HepG2 (cell line): Measurements from ENCODE around the gene GPLD1. TPM values are rescaled to one million over a fixed set of nuclear protein-coding genes. Genes with fewer than 3 reads are reported as not detected.
A peak's percentile ranks its signal among the peaks of the same experiment; 100 is the strongest.

Experiments used
- AHDC1 ChIP-seq: sonication (generic); formaldehyde crosslinking; IDR thresholded peaks from 2 replicates; pipeline ENCODE4 v1.5.1; 2020; ENCODE audit warnings: mild to moderate bottlenecking, missing genetic modification reagents, borderline replicate concordance
- ARNTL ChIP-seq: sonication (generic); formaldehyde crosslinking; IDR thresholded peaks from 2 replicates; pipeline ENCODE4 v1.4.0; 2020; ENCODE audit warnings: mild to moderate bottlenecking, missing genetic modification reagents
- DDIT3 ChIP-seq: sonication (generic); formaldehyde crosslinking; IDR thresholded peaks from 2 replicates; pipeline ENCODE4 v1.4.0; 2020; ENCODE audit warnings: mild to moderate bottlenecking, missing genetic modification reagents
- IRF2 ChIP-seq: IDR thresholded peaks from 2 replicates; pipeline ENCODE4 v1.6.1; 2018; ENCODE audit warnings: missing genetic modification reagents, missing compliant biosample characterization
- NR2F2 ChIP-seq: IDR thresholded peaks from 2 replicates; pipeline ENCODE4 v1.6.1; 2012; ENCODE audit warnings: low read depth, inconsistent platforms, borderline replicate concordance
- RBM22 ChIP-seq: fragments of 200-400 bp; formaldehyde crosslinking; optimal IDR thresholded peaks from 2 replicates; pipeline ENCODE3; 2017; ENCODE audit warnings: mild to moderate bottlenecking, low read length, moderate library complexity
- USF2 ChIP-seq, 2 experiments: sonication (generic) in 1 of 2; formaldehyde crosslinking in 1 of 2; IDR thresholded peaks; 2 replicates each; pipeline versions ENCODE4 v1.5.1 to v1.6.1; 2011 to 2020; ENCODE audit warnings: borderline replicate concordance in 1 of 2, low read depth in 1 of 2, low read length in 1 of 2, mild to moderate bottlenecking in 1 of 2, missing genetic modification reagents in 1 of 2, moderate library complexity in 1 of 2
- ZBTB33 ChIP-seq: sonication (generic); formaldehyde crosslinking; IDR thresholded peaks from 2 replicates; pipeline ENCODE4 v1.4.0; 2020; ENCODE audit warnings: missing genetic modification reagents
- ZBTB43 ChIP-seq: sonication (generic); formaldehyde crosslinking; conservative IDR thresholded peaks from 2 replicates; pipeline ENCODE4 v1.4.0; 2020; ENCODE audit warnings: missing genetic modification reagents
- ZBTB8A ChIP-seq: sonication (generic); formaldehyde crosslinking; IDR thresholded peaks from 2 replicates; pipeline ENCODE4 v1.4.0; 2020; ENCODE audit warnings: mild to moderate bottlenecking, low read depth, missing genetic modification reagents, borderline replicate concordance
- ZNF10 ChIP-seq: sonication (generic); formaldehyde crosslinking; IDR thresholded peaks from 2 replicates; pipeline ENCODE4 v1.4.0; 2020; ENCODE audit warnings: mild to moderate bottlenecking, low read depth, missing genetic modification reagents, borderline replicate concordance
- ZNF263 ChIP-seq: sonication (generic); formaldehyde crosslinking; IDR thresholded peaks from 2 replicates; pipeline ENCODE4 v1.4.0; 2020; ENCODE audit warnings: missing genetic modification reagents
- ZNF414 ChIP-seq: sonication (generic); formaldehyde crosslinking; IDR thresholded peaks from 2 replicates; pipeline ENCODE4 v1.5.0; 2020; ENCODE audit warnings: missing genetic modification reagents
- ZNF615 ChIP-seq: sonication (generic); formaldehyde crosslinking; IDR thresholded peaks from 2 replicates; pipeline ENCODE4 v1.5.0; 2020; ENCODE audit warnings: mild to moderate bottlenecking, missing genetic modification reagents, borderline replicate concordance
- polyA plus RNA-seq, 8 experiments: library from polyadenylated mRNA; depleted of rRNA in 3 of 8; stranded (reverse) in 7 of 8; unstranded in 1 of 8; fragments of >200 nt; fragmentation: Illumina TruSeq in 4 of 8; extraction: Trizol in 4 of 8; gene quantifications; 2 replicates each; pipeline versions ENCODE4 v1.2.1 to v1.2.3, GENCODE V29; 2011 to 2016; ENCODE audit warnings: low read depth in 4 of 8, missing spikeins in 1 of 8, mixed read lengths in 1 of 8; ENCODE audit not compliant: insufficient read depth in 1 of 8
- total RNA-seq, 5 experiments: library from RNA; depleted of rRNA; stranded (reverse); fragments of >200 nt; fragmentation: Illumina TruSeq; extraction: Trizol; gene quantifications; 2 replicates each; pipeline ENCODE4 v1.2.3, GENCODE V29; 2016; ENCODE audit warnings: low read depth in 1 of 5

The GPLD1 gene
- total and polyA plus RNA-seq, 2 of the 13 experiments (the other 11 are each of a cell fraction or from before 2014, with no cell fraction given): 6.2 to 7.6 TPM

- 0 out of 2 replicates have a peak, but pooled peaks have one; percentile 14 for TF ChIP-seq NR2F2
- no peak for TF ChIP-seq DDIT3 (CRISPR knock-in tag)
- TF ChIP-seq ZBTB43 (CRISPR knock-in tag): peak; percentile 55; the same call in 1 of the 2 replicates
- peak; percentile 19; the same call in 1 of the 2 replicates for TF ChIP-seq IRF2 (CRISPR knock-in tag)
- TF ChIP-seq ZNF263 (CRISPR knock-in tag): no peak
- peak; percentile 64; the same call in 1 of the 2 replicates for TF ChIP-seq ZNF414
- TF ChIP-seq ZNF10 (CRISPR knock-in tag): no peak
- no peak for TF ChIP-seq RBM22
- no peak; the same call in 1 of the 2 replicates for TF ChIP-seq ZBTB8A (CRISPR knock-in tag)
- TF ChIP-seq AHDC1 (CRISPR knock-in tag): no peak; the same call in 1 of the 2 replicates
- TF ChIP-seq ZNF615 (CRISPR knock-in tag): peak; percentile 80; the same call in 1 of the 2 replicates
- TF ChIP-seq ARNTL: no peak
- TF ChIP-seq USF2 (IDR thresholded peaks at IDR 0.05; ENCODE audit: low read depth, low read length): no peak
- no peak for TF ChIP-seq USF2 (CRISPR knock-in tag; IDR thresholded peaks at IDR 0.05; ENCODE audit: borderline replicate concordance)
- TF ChIP-seq ZBTB33 (CRISPR knock-in tag): no peak
These were observed 5.7 kb upstream of the GPLD1 start, which contains the start of gene ALDH5A1 (continued) for GRCh38 chr6:24494821-24495795.
